Left ventricle myocardium inferior (tissue), 1 donor: ENCODE measurements around the gene NPW. TPM values are rescaled to one million over a fixed set of nuclear protein-coding genes. Genes with fewer than 3 reads are reported as not detected.

ENCODE experiments used
- DNase-seq: peaks from one replicate; pipeline ENCODE4 v3.0.0-alpha.2; 2020
- H3K27ac ChIP-seq: fragments of 200-600 bp; replicated peaks from 2 replicates; pipeline ENCODE4 v1.8.0; 2021
- H3K27me3 ChIP-seq: fragments of 200-600 bp; 2 replicates; pipeline ENCODE4 v1.8.0; 2021; ENCODE audit warnings: low read depth
- H3K36me3 ChIP-seq: fragments of 200-600 bp; 2 replicates; pipeline ENCODE4 v1.8.0; 2021
- H3K4me1 ChIP-seq: fragments of 200-600 bp; 2 replicates; pipeline ENCODE4 v1.8.0; 2021
- H3K4me3 ChIP-seq: fragments of 200-600 bp; 2 replicates; pipeline ENCODE4 v1.8.0; 2021; ENCODE audit warnings: mild to moderate bottlenecking, moderate library complexity
- H3K9me3 ChIP-seq: fragments of 200-600 bp; replicated peaks from 2 replicates; pipeline ENCODE4 v1.8.0; 2021
- CTCF ChIP-seq: fragments of 200-600 bp; IDR thresholded peaks from 2 replicates; pipeline ENCODE4 v1.8.0; 2021; ENCODE audit warnings: antibody characterized with exemption, mild to moderate bottlenecking, borderline replicate concordance
- intact Hi-C: fragments of 100-400 bp; cut with micrococcal nuclease; formaldehyde crosslinking; loops from one replicate; pipeline ENCODE4 v1.11.0; 2022
- total RNA-seq: library from RNA; stranded (reverse); fragmentation: NEBNext Ultra II Directional; extraction: Animal tissue kit (Norgen Biotek cat#: 25700); gene quantifications from one replicate; pipeline ENCODE4 v1.2.1, GENCODE V29; 2021
- donor health status: DM: no; HTN: yes; CAD: no; lungs with severe emphysema.

The NPW gene
- total RNA-seq, 1 donor from 2014 or later = not detected

- Histone ChIP-seq H3K9me3 (no peaks in the 10 kb centered on the region), H3K4me1 (peaks cover 51% of the 10 kb centered on the region), H3K27ac (no peak overlapping the region), H3K36me3 (peaks cover 54% of the 10 kb centered on the region), H3K4me3 (no peak overlapping the region), H3K27me3 (peaks cover 61% of the 10 kb centered on the region)
- intact Hi-C loops = no loop called here
- no peak for TF ChIP-seq CTCF
- DNase-seq = no peak
These were observed 44.0 kb upstream of the NPW start for GRCh38 chr16:1975432-1976215.

GRCh38 chr16:1976216-1976520 lies 43.4 kb upstream of the NPW start:
- peaks cover 66% of the 10 kb centered on the region for H3K27me3 ChIP-seq
- DNase-seq = no peak
- peaks cover 54% of the 10 kb centered on the region for H3K36me3 ChIP-seq
- intact Hi-C loops = no loop called here
- H3K4me3 ChIP-seq = no peak overlapping the region
- H3K9me3 ChIP-seq = no peaks in the 10 kb centered on the region
- H3K4me1 ChIP-seq = peaks cover 48% of the 10 kb centered on the region
- H3K27ac ChIP-seq = no peak overlapping the region
- no peak for TF ChIP-seq CTCF

- DNase-seq = no peak
- peaks cover 77% of the 10 kb centered on the region for H3K27me3 ChIP-seq
- H3K9me3 ChIP-seq = no peaks in the 10 kb centered on the region
- intact Hi-C loops = no loop called here
- no peak overlapping the region for H3K27ac ChIP-seq
- no peak for TF ChIP-seq CTCF
- H3K36me3 ChIP-seq = peaks cover 54% of the 10 kb centered on the region
- H3K4me1 ChIP-seq = peaks cover 39% of the 10 kb centered on the region
- no peak overlapping the region for H3K4me3 ChIP-seq
These were observed 42.4 kb upstream of the NPW start for GRCh38 chr16:1976951-1977874.

- intact Hi-C loops = no loop called here
- Histone ChIP-seq H3K27me3 (peaks cover 83% of the 10 kb centered on the region), H3K4me3 (no peak overlapping the region), H3K36me3 (peaks cover 54% of the 10 kb centered on the region), H3K9me3 (no peaks in the 10 kb centered on the region), H3K27ac (no peak overlapping the region), H3K4me1 (peaks cover 33% of the 10 kb centered on the region)
- no peak for DNase-seq
- TF ChIP-seq CTCF = no peak
These were observed 41.7 kb upstream of the NPW start for GRCh38 chr16:1977875-1978268.

- DNase-seq = no peak
- peaks cover 84% of the 10 kb centered on the region for H3K27me3 ChIP-seq
- peaks cover 54% of the 10 kb centered on the region for H3K36me3 ChIP-seq
These were observed 41.0 kb upstream of the NPW start for GRCh38 chr16:1978476-1979120.

More at GRCh38 chr16:1978476-1979120, 41.0 kb upstream of the NPW start:
- H3K4me1 ChIP-seq = peaks cover 32% of the 10 kb centered on the region
- no peak for TF ChIP-seq CTCF
- no peaks in the 10 kb centered on the region for H3K9me3 ChIP-seq
- no peak overlapping the region for H3K4me3 ChIP-seq
- no peak overlapping the region for H3K27ac ChIP-seq
- intact Hi-C loops = no loop called here
